H1 (cell line): Measurements from ENCODE around the gene DDX5. TPM values are rescaled to one million over a fixed set of nuclear protein-coding genes. Genes with fewer than 3 reads are reported as not detected.

Source experiments
- CTCF ChIA-PET: fragments of 300-600 bp; sonication (Branson Sonifier 250); formaldehyde crosslinking; loops from one replicate; lab custom pipeline; 2021; ENCODE audit not compliant: partially characterized antibody; lab: Charles Lee
- POLR2A ChIA-PET: fragments of 300-600 bp; sonication (Branson Sonifier 250); formaldehyde crosslinking; loops from one replicate; lab custom pipeline; 2021; ENCODE audit warnings: inconsistent platforms; ENCODE audit not compliant: partially characterized antibody; lab: Charles Lee
- DNase-seq, 2 experiments: peaks; one replicate each; pipeline versions ENCODE4 v3.0.0 to v3.0.0-alpha.2; 2010 to 2022; ENCODE audit warnings: low spot score in 2 of 2, low read depth in 1 of 2, mixed read lengths in 1 of 2
- FAIRE-seq: peaks from 2 replicates; lab custom pipeline; 2011; peaks lifted over from hg19 to GRCh38; lab: Jason Lieb, UNC
- H2AFZ ChIP-seq: 2 replicates; pipeline ENCODE4 v1.8.1; 2012; ENCODE audit warnings: low read length, inconsistent platforms
- H2AK5ac ChIP-seq: 2 replicates; pipeline ENCODE4 v1.6.1; 2013; ENCODE audit warnings: low read depth, low read length
- H2BK120ac ChIP-seq: replicated peaks from 2 replicates; pipeline ENCODE3; 2013; ENCODE audit warnings: low read depth, low read length, inconsistent platforms
- H2BK12ac ChIP-seq: 2 replicates; pipeline ENCODE4 v1.6.1; 2013; ENCODE audit warnings: low read depth, low read length
- H2BK15ac ChIP-seq: 2 replicates; pipeline ENCODE4 v1.6.1; 2013; ENCODE audit warnings: low read length
- H2BK20ac ChIP-seq: 2 replicates; pipeline ENCODE4 v1.6.1; 2013; ENCODE audit warnings: low read length
- H2BK5ac ChIP-seq: 2 replicates; pipeline ENCODE4 v1.6.1; 2013; ENCODE audit warnings: low read depth, low read length
- H3K14ac ChIP-seq: 2 replicates; pipeline ENCODE4 v1.6.1; 2013; ENCODE audit warnings: inconsistent platforms; ENCODE audit not compliant: insufficient read length
- H3K18ac ChIP-seq: 2 replicates; pipeline ENCODE4 v1.6.1; 2013; ENCODE audit warnings: low read length; ENCODE audit errors: extremely low read depth
- H3K23ac ChIP-seq: 2 replicates; pipeline ENCODE4 v1.6.1; 2013; ENCODE audit warnings: inconsistent platforms; ENCODE audit not compliant: insufficient read length
- H3K23me2 ChIP-seq: 2 replicates; pipeline ENCODE4 v1.6.1; 2013; ENCODE audit warnings: low read depth, low read length
- H3K27ac ChIP-seq: 2 replicates; pipeline ENCODE4 v1.6.1; 2011; ENCODE audit warnings: low read depth, low read length, inconsistent platforms
- H3K27me3 ChIP-seq, 4 experiments: replicated peaks in 1 of 4; 1 replicate in 1 of 4; 2 replicates in 3 of 4; pipeline versions ENCODE4 v1.6.1 to v1.8.1; 2011 to 2013; ENCODE audit warnings: low read length in 3 of 4, mild to moderate bottlenecking in 3 of 4, inconsistent platforms in 2 of 4, mixed read lengths in 2 of 4, moderate library complexity in 1 of 4; ENCODE audit not compliant: control insufficient read depth in 3 of 4, insufficient read depth in 3 of 4; ENCODE audit errors: extremely low read depth in 1 of 4
- H3K36me3 ChIP-seq, 4 experiments: 2 replicates each; pipeline versions ENCODE4 v1.6.1 to v1.8.1; 2011 to 2013; ENCODE audit warnings: mild to moderate bottlenecking in 4 of 4, low read length in 3 of 4, moderate library complexity in 2 of 4, control low read depth in 1 of 4, inconsistent platforms in 1 of 4; ENCODE audit not compliant: insufficient read depth in 4 of 4, control insufficient read depth in 2 of 4
- H3K4ac ChIP-seq: replicated peaks from 2 replicates; pipeline ENCODE3; 2013; ENCODE audit warnings: low read length, low read depth, mixed read lengths, inconsistent platforms; ENCODE audit not compliant: insufficient read length
- H3K4me1 ChIP-seq, 4 experiments: replicated peaks in 1 of 4; 1 replicate in 1 of 4; 2 replicates in 3 of 4; pipeline versions ENCODE4 v1.6.1 to v1.8.1; 2011 to 2013; ENCODE audit warnings: low read length in 3 of 4, inconsistent platforms in 2 of 4, mixed read lengths in 1 of 4; ENCODE audit not compliant: insufficient read depth in 4 of 4, control insufficient read depth in 3 of 4
- H3K4me2 ChIP-seq, 2 experiments: 2 replicates each; pipeline versions ENCODE4 v1.6.1 to v1.8.1; 2011 to 2013; ENCODE audit warnings: low read depth in 2 of 2, low read length in 2 of 2, control low read depth in 1 of 2, inconsistent platforms in 1 of 2, mild to moderate bottlenecking in 1 of 2; ENCODE audit not compliant: insufficient read depth in 1 of 2
- H3K4me3 ChIP-seq, 4 experiments: fragments of 200-600, 300-600 bp in 1 of 4; sonication (generic), shearing (Covaris generic), sonication (Bioruptor Twin) in 1 of 4; 2 replicates each; pipeline versions ENCODE4 v1.5.1 to v1.8.1; 2011 to 2016; ENCODE audit warnings: low read length in 4 of 4, low read depth in 3 of 4, control low read depth in 2 of 4, inconsistent platforms in 2 of 4, mild to moderate bottlenecking in 2 of 4, mixed read lengths in 1 of 4, moderate library complexity in 1 of 4; ENCODE audit not compliant: insufficient read depth in 2 of 4; ENCODE audit errors: extremely low read depth in 1 of 4
- H3K56ac ChIP-seq: replicated peaks from 2 replicates; pipeline ENCODE3; 2013; ENCODE audit warnings: low read depth, mild to moderate bottlenecking, mixed read lengths, low read length, inconsistent platforms; ENCODE audit not compliant: insufficient read length
- H3K79me1 ChIP-seq: 2 replicates; pipeline ENCODE4 v1.6.1; 2013; ENCODE audit warnings: low read depth, low read length, control low read depth
- H3K79me2 ChIP-seq, 2 experiments: 2 replicates each; pipeline versions ENCODE4 v1.6.1 to v1.8.1; 2012 to 2013; ENCODE audit warnings: low read length in 2 of 2, mild to moderate bottlenecking in 2 of 2, inconsistent platforms in 1 of 2; ENCODE audit not compliant: insufficient read depth in 2 of 2, control insufficient read depth in 1 of 2
- H3K9ac ChIP-seq, 4 experiments: replicated peaks in 1 of 4; 1 replicate in 1 of 4; 2 replicates in 3 of 4; pipeline versions ENCODE4 v1.6.1 to v1.8.1; 2011 to 2013; ENCODE audit warnings: low read depth in 3 of 4, low read length in 3 of 4, control low read depth in 2 of 4, mild to moderate bottlenecking in 2 of 4, moderate library complexity in 2 of 4, inconsistent platforms in 1 of 4; ENCODE audit errors: extremely low read depth in 1 of 4
- H3K9me3 ChIP-seq, 2 experiments: 2 replicates each; pipeline versions ENCODE4 v1.6.1 to v1.8.1; 2012 to 2013; ENCODE audit warnings: mild to moderate bottlenecking in 2 of 2, moderate library complexity in 2 of 2, control low read depth in 1 of 2, inconsistent platforms in 1 of 2, low read depth in 1 of 2, low read length in 1 of 2, mixed read lengths in 1 of 2; ENCODE audit not compliant: insufficient read depth in 2 of 2
- H4K20me1 ChIP-seq, 2 experiments: replicated peaks in 1 of 2; 2 replicates each; pipeline versions ENCODE3 to v1.8.1; 2011 to 2013; ENCODE audit warnings: inconsistent platforms in 2 of 2, low read length in 2 of 2, mild to moderate bottlenecking in 1 of 2; ENCODE audit not compliant: insufficient read depth in 2 of 2, control insufficient read depth in 1 of 2
- H4K5ac ChIP-seq: 2 replicates; pipeline ENCODE4 v1.6.1; 2013; ENCODE audit warnings: low read length, low read depth, mixed read lengths, inconsistent platforms; ENCODE audit not compliant: insufficient read length
- H4K8ac ChIP-seq: 2 replicates; pipeline ENCODE4 v1.8.0; 2013; ENCODE audit warnings: mild to moderate bottlenecking, moderate library complexity, low read length, inconsistent platforms; ENCODE audit not compliant: insufficient read depth; ENCODE audit errors: extremely low read depth
- H4K91ac ChIP-seq: replicated peaks from 2 replicates; pipeline ENCODE3; 2013; ENCODE audit warnings: low read length, mixed read lengths, inconsistent platforms; ENCODE audit not compliant: insufficient read length
- POLR2A ChIP-seq, 2 experiments: IDR thresholded peaks; 1 replicate in 1 of 2; 2 replicates in 1 of 2; pipeline ENCODE4 v1.6.1; 2011; ENCODE audit warnings: low read depth in 2 of 2, low read length in 2 of 2, mild to moderate bottlenecking in 2 of 2; ENCODE audit errors: control extremely low read depth in 1 of 2
- TAF7 ChIP-seq: optimal IDR thresholded peaks from 2 replicates; pipeline ENCODE3; 2011; ENCODE audit warnings: low read depth, mild to moderate bottlenecking, inconsistent platforms, low read length, moderate library complexity, borderline replicate concordance
- YY1 ChIP-seq: IDR thresholded peaks from 2 replicates; pipeline ENCODE4 v1.6.1; 2011; ENCODE audit warnings: low read depth, mild to moderate bottlenecking, low read length
- WGBS, 2 experiments: shearing (Covaris generic) in 1 of 2; methylation state at CpG; one replicate each; pipeline versions ENCODE4 v1.1.6 to v1.1.7; 2013 to 2015; ENCODE audit warnings: low lambda C conversion rate in 2 of 2, mixed read lengths in 2 of 2, inconsistent platforms in 1 of 2, low coverage in 1 of 2, missing lambda C conversion rate in 1 of 2; ENCODE audit not compliant: insufficient replicate concordance in 2 of 2, insufficient coverage in 1 of 2, insufficient read length in 1 of 2; ENCODE audit errors: extremely low coverage in 1 of 2, missing lambda C conversion rate in 1 of 2; 5-methylcytosine and 5-hydroxymethylcytosine counted together
- polyA plus RNA-seq, 7 experiments: library from polyadenylated mRNA; depleted of rRNA in 3 of 7; stranded (reverse) in 5 of 7; unstranded in 2 of 7; fragments of >200 nt in 5 of 7; fragments of 200-250 nt in 2 of 7; gene quantifications; 1 replicate in 5 of 7; 2 replicates in 1 of 7; 4 replicates in 1 of 7; pipeline versions ENCODE4 v1.2.1 to v1.2.3, GENCODE V29; 2011 to 2013; ENCODE audit warnings: missing spikeins in 2 of 7, mixed read lengths in 2 of 7
- total RNA-seq: library from RNA; stranded (reverse); fragmentation: NEBNext Ultra II Directional; extraction: Animal tissue kit (Norgen Biotek cat#: 25700); gene quantifications from 2 replicates; pipeline ENCODE4 v1.2.1, GENCODE V29; 2021

Gene DDX5
- total and polyA plus RNA-seq, 2 of the 8 experiments (the other 6 are each of a cell fraction or from before 2014, with no cell fraction given): 572 to 591 TPM

GRCh38 chr17:64497565-64498035 is 8.5 kb downstream of the DDX5 start:
- H2BK12ac ChIP-seq: no peak overlapping the region
- H2BK120ac ChIP-seq: no peak overlapping the region
- peaks cover 6% of the 10 kb centered on the region for H3K23me2 ChIP-seq
- H3K14ac ChIP-seq: no peak overlapping the region
- peak overlapping the region in 1 of 4 experiments; percentile 57; a peak in 2 of 7 replicates for H3K9ac ChIP-seq
- H3K9me3 ChIP-seq: no peaks in the 10 kb centered on the region
- no peak overlapping the region for H2AK5ac ChIP-seq
- peaks cover 0 to 7% (median 3%) of the 10 kb centered on the region in 4 experiments; a peak in 5 of 7 replicates for H3K4me1 ChIP-seq
- H2AFZ ChIP-seq: no peak overlapping the region
- 0 out of 3 replicates have a peak, but pooled peaks of 1 of the 2 experiments have one; percentile 11 for TF ChIP-seq POLR2A (IDR thresholded peaks at IDR 0.05; ENCODE audit: control extremely low read depth in 1 of 2, low read depth in 2 of 2, low read length in 2 of 2)
- TF ChIP-seq TAF7: peak; percentile 14
- TF ChIP-seq YY1: no peak
- H3K23ac ChIP-seq: no peak overlapping the region
- 60% methylated on average over 4 of the region's 4 CpGs; no CpG with 5 or more reads in 1 of the 2 experiments for WGBS, 2 experiments
- no peak overlapping the region for H3K56ac ChIP-seq
- no peak overlapping the region for H2BK20ac ChIP-seq
- H3K4ac ChIP-seq: no peak overlapping the region
- no peaks in the 10 kb centered on the region for H3K27me3 ChIP-seq
- peak overlapping the region; percentile 83 to 92 for H3K4me2 ChIP-seq
- H4K8ac ChIP-seq: no peak overlapping the region
- H3K27ac ChIP-seq: no peak overlapping the region
- no peak overlapping the region for H2BK5ac ChIP-seq
- ChIA-PET POLR2A (interaction anchor here (1.0 to 11.8 kb wide), 27 partner anchors 7 to 352 kb away, joined by 3 to 320 read pairs (median 5); partner anchors contain the start of genes CEP95, DDX5 and SMURF2), CTCF (interaction anchor here (1.2 to 4.6 kb wide), 3 partner anchors 13 to 78 kb away, joined by 3 to 29 read pairs (median 6); no protein-coding TSS in a partner anchor)
- H2BK15ac ChIP-seq: no peak overlapping the region
- H3K4me3 ChIP-seq: peak overlapping the region; percentile 67 to 92 (median 80); a peak in 7 of 8 replicates
- H3K79me2 ChIP-seq: peaks cover 10 to 56% of the 10 kb centered on the region in 2 experiments
- H4K20me1 ChIP-seq: peaks cover 7 to 14% of the 10 kb centered on the region in 2 experiments
- H4K5ac ChIP-seq: no peak overlapping the region
- FAIRE-seq (no peak), DNase-seq (no peak)
- peaks cover 6% of the 10 kb centered on the region for H3K79me1 ChIP-seq
- no peak overlapping the region for H4K91ac ChIP-seq
- no peak overlapping the region for H3K18ac ChIP-seq
- peaks cover 30 to 58% (median 41%) of the 10 kb centered on the region in 4 experiments for H3K36me3 ChIP-seq
